GM23338 (cell line): Measurements from ENCODE around the gene PARVB.

ENCODE experiments used
- CTCF ChIP-seq, 2 experiments: fragments of 200-600 bp in 1 of 2; sonication (generic) in 1 of 2; conservative IDR thresholded peaks; 2 replicates each; pipeline versions ENCODE4 v1.5.1 to v1.6.1; 2016 to 2017; ENCODE audit warnings: antibody characterized with exemption in 2 of 2, low read depth in 2 of 2, mild to moderate bottlenecking in 2 of 2, moderate library complexity in 1 of 2
- POLR2AphosphoS5 ChIP-seq: IDR thresholded peaks from 2 replicates; pipeline ENCODE4 v1.6.1; 2016; ENCODE audit warnings: antibody characterized with exemption, low read depth

DNA sequence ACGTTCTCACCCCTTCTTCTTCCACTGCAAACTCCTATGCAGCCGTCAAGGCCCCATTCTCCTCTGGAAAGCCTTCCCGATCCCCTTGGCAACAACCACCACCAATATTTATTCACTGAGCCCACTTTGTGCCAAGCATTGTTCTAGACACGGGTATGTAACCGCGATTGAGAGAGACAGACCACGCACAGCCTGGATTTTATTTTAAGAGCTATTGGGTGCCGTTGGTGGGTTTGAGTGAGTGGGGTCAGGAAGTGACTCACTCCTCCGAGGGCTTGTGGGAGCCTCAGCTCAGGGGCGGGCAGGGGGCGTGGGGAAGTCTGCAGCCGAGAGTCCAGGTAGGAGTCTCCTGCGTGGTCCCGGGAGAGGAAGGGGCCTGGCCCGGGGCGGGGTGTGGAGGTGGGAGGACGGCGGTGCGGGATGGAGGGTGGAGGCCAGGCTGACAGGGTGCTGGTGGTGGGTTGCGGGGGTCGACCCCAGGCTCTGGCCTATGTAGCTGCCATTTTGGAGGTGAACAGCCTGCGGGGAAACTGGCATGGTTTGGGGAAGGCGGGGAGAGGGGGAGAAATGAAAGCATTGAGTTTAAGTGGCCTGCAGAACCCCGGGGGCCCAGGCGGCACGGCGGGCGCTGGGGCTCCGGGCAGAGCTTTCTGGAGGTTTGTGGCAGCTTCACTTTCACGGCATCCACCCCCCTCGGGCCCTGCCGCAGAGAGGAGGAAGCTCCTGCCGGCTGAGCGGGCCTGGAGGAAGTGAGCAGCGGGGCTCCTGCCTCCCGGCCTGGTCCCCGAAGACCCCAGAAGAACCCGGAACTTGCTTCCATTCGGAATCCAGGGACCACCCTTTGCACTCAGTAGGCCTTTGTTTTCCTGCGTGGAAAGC lies 157.2 kb downstream of the PARVB start:
- TF ChIP-seq CTCF (conservative IDR thresholded peaks at IDR 0.05; ENCODE audit: low read depth in 2 of 2) (no peak), POLR2AphosphoS5 (no peak)
